Ishikawa (cell line): ENCODE results near the gene PLRG1.

Experiments used
- CEBPB ChIP-seq: IDR thresholded peaks from 2 replicates; pipeline ENCODE4 v1.6.1; 2012
- CREB1 ChIP-seq: IDR thresholded peaks from 2 replicates; pipeline ENCODE4 v1.6.1; 2012; ENCODE audit warnings: low read depth
- EGR1 ChIP-seq: IDR thresholded peaks from 2 replicates; pipeline ENCODE4 v1.6.1; 2012
- EP300 ChIP-seq: IDR thresholded peaks from 2 replicates; pipeline ENCODE4 v1.6.1; 2012; ENCODE audit warnings: borderline replicate concordance
- FOXM1 ChIP-seq: IDR thresholded peaks from 2 replicates; pipeline ENCODE4 v1.6.1; 2012; ENCODE audit warnings: low read depth, borderline replicate concordance
- MAX ChIP-seq: IDR thresholded peaks from 2 replicates; pipeline ENCODE4 v1.6.1; 2012
- NFIC ChIP-seq: IDR thresholded peaks from 2 replicates; pipeline ENCODE4 v1.6.1; 2012
- RAD21 ChIP-seq: IDR thresholded peaks from 2 replicates; pipeline ENCODE4 v1.6.1; 2012; ENCODE audit warnings: low read depth
- TAF1 ChIP-seq: IDR thresholded peaks from 2 replicates; pipeline ENCODE4 v1.6.1; 2012; ENCODE audit warnings: low read depth, mild to moderate bottlenecking
- TCF12 ChIP-seq: IDR thresholded peaks from 2 replicates; pipeline ENCODE4 v1.6.1; 2012; ENCODE audit warnings: low read depth
- TEAD4 ChIP-seq: IDR thresholded peaks from 2 replicates; pipeline ENCODE4 v1.6.1; 2012
- YY1 ChIP-seq: IDR thresholded peaks from 2 replicates; pipeline ENCODE4 v1.6.1; 2012; ENCODE audit warnings: low read depth
- ZBTB7A ChIP-seq: IDR thresholded peaks from 2 replicates; pipeline ENCODE4 v1.6.1; 2012; ENCODE audit warnings: low read depth
- TF ChIP-seq, protein P1 (sequence below): IDR thresholded peaks from 2 replicates; pipeline ENCODE4 v1.6.1; 2012; ENCODE audit warnings: low read depth, mild to moderate bottlenecking
- TF ChIP-seq, protein P2 (sequence below): IDR thresholded peaks from 2 replicates; pipeline ENCODE4 v1.6.1; 2012

PLRG1 gene

DNA sequence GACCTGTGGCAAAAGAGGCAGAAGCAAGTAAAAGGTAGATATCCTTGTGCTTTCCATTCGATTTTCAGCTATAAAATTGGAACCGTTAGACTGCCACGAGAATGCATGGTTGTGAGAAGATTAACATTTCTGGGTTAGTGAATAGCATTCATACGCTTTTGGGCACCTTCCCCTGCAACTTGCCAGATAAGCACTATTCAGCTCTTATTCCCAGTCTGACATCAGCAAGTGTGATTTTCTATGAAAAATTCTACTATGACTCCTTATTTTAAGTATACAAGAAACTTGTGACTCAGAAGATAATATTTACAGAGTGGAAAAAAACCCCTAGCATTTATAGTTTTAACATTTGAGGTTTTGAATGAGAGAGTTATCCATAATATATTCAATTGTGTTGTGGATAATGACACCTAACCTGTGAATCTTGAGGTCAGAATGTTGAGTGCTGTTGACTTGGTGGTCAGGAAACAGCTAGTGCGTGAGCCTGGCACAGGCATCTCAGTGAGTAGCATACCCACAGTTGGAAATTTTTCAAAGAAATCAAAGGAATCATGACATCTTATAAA, 16.5 kb upstream of the PLRG1 start:
- TF ChIP-seq CREB1 (no peak), TAF1 (no peak), NFIC (no peak), RAD21 (no peak), EGR1 (no peak), CEBPB (no peak), TEAD4 (no peak), FOXM1 (no peak), YY1 (no peak), ZBTB7A (no peak), TCF12 (no peak), MAX (no peak), EP300 (no peak)
- TF ChIP-seq, protein P1, sequence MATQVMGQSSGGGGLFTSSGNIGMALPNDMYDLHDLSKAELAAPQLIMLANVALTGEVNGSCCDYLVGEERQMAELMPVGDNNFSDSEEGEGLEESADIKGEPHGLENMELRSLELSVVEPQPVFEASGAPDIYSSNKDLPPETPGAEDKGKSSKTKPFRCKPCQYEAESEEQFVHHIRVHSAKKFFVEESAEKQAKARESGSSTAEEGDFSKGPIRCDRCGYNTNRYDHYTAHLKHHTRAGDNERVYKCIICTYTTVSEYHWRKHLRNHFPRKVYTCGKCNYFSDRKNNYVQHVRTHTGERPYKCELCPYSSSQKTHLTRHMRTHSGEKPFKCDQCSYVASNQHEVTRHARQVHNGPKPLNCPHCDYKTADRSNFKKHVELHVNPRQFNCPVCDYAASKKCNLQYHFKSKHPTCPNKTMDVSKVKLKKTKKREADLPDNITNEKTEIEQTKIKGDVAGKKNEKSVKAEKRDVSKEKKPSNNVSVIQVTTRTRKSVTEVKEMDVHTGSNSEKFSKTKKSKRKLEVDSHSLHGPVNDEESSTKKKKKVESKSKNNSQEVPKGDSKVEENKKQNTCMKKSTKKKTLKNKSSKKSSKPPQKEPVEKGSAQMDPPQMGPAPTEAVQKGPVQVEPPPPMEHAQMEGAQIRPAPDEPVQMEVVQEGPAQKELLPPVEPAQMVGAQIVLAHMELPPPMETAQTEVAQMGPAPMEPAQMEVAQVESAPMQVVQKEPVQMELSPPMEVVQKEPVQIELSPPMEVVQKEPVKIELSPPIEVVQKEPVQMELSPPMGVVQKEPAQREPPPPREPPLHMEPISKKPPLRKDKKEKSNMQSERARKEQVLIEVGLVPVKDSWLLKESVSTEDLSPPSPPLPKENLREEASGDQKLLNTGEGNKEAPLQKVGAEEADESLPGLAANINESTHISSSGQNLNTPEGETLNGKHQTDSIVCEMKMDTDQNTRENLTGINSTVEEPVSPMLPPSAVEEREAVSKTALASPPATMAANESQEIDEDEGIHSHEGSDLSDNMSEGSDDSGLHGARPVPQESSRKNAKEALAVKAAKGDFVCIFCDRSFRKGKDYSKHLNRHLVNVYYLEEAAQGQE, result no peak

DNA sequence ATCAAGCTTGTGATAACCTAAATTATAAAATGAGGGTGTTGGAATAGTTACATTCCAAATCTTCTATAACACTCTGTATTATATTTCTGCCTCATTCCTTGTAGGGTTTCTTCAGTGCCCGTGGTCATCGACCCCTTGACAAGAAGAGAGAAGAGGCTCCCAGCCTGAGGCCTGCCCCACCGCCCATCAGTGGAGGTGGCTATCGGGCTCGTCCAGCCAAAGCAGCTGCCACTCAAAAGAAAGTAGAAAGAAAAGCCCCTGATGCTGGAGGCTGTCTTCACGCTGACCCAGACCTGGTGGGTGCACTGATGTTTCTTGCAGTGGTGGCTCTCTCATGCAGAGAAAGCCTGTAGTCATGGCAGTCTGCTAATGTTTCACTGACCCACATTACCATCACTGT, 15.5 kb upstream of the PLRG1 start:
- TF ChIP-seq CREB1 (no peak), NFIC (no peak), CEBPB (no peak), EP300 (no peak), ZBTB7A (no peak), TAF1 (no peak), EGR1 (no peak), YY1 (no peak), FOXM1 (no peak), TEAD4 (no peak), RAD21 (no peak), MAX (no peak)
- TF ChIP-seq, protein P1, result no peak
- TF ChIP-seq, protein P2, sequence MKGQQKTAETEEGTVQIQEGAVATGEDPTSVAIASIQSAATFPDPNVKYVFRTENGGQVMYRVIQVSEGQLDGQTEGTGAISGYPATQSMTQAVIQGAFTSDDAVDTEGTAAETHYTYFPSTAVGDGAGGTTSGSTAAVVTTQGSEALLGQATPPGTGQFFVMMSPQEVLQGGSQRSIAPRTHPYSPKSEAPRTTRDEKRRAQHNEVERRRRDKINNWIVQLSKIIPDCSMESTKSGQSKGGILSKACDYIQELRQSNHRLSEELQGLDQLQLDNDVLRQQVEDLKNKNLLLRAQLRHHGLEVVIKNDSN, result no peak

DNA sequence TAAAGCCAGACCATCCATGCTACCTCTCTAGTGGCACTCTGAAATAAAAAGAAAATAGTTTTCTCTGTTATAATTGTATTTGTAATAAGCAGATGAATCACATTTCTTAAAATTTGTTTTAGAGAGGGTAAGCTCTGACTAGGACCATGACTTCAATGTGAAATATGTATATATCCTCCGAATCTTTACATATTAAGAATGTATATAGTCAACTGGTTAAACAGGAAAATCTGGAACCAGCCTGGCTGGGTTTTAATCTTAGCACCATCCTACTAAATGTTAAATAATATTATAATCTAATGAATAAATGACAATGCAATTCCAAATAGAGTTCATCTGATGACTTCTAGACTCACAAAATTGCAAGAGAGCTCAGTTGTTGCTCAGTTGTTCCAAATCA, 14.1 kb upstream of the PLRG1 start:
- no peak for TF ChIP-seq MAX
- TF ChIP-seq EP300, result no peak
- no peak for TF ChIP-seq TCF12
- TF ChIP-seq CEBPB, result no peak
- no peak for TF ChIP-seq TAF1
- no peak for TF ChIP-seq NFIC
- no peak for TF ChIP-seq YY1
- no peak for TF ChIP-seq RAD21
- no peak for TF ChIP-seq ZBTB7A
- TF ChIP-seq, protein P2, result no peak
- no peak for TF ChIP-seq FOXM1
- TF ChIP-seq CREB1, result no peak
- no peak for TF ChIP-seq EGR1
- no peak for TF ChIP-seq TEAD4
- TF ChIP-seq, protein P1, result no peak

GRCh38 chr4:154562697-154563254, 12.6 kb upstream of the PLRG1 start, which contains the start of gene FGB:
TSS of gene FGB (plus strand) at chr4:154563011. CDS start at chr4:154563019, 8 bp downstream.
- TF ChIP-seq MAX (no peak), NFIC (no peak), RAD21 (no peak), CREB1 (no peak), TEAD4 (no peak), YY1 (no peak), TAF1 (no peak), EGR1 (no peak), ZBTB7A (no peak), TCF12 (no peak)
- TF ChIP-seq, protein P1, result no peak
- TF ChIP-seq, protein P2, result no peak
